ENCODE data around the gene TOMM5. TPM values are rescaled to one million over a fixed set of nuclear protein-coding genes. Genes with fewer than 3 reads are reported as not detected.

The TOMM5 gene
- total RNA-seq, 1 experiment from 2014 or later, result 161 TPM

- no peak for TF ChIP-seq REST (IDR thresholded peaks at IDR 0.05; ENCODE audit: low read depth)
Measured at GRCh38 chr9:37575921-37576721, 16.3 kb downstream of the TOMM5 start, which contains the start of gene FBXO10 (continued).

- H3K4me2 ChIP-seq (ENCODE audit: low read length), result no peak overlapping the region
- RAD21 ChIA-PET (ENCODE audit: low non-redundant PET in 1 of 2, low total read pairs in 2 of 2, uncharacterized antibody in 2 of 2, unreplicated experiment in 2 of 2), result no interaction called here
- TF ChIP-seq RAD21 (IDR thresholded peaks at IDR 0.05; ENCODE audit: low read depth), result no peak
- no peak for TF ChIP-seq ZFX (IDR thresholded peaks at IDR 0.05)
- no peak for TF ChIP-seq CTCF (IDR thresholded peaks at IDR 0.05 in 2 of 3, conservative IDR thresholded peaks at IDR 0.05 in 1 of 3; ENCODE audit: borderline replicate concordance in 1 of 3, insufficient read depth in 1 of 3, low read depth in 2 of 3, low read length in 2 of 3)
- TF ChIP-seq TCF7L2 (IDR thresholded peaks at IDR 0.05; ENCODE audit: borderline replicate concordance, extremely low read depth, insufficient read depth, insufficient read length), result no peak
- TF ChIP-seq ZNF274 (IDR thresholded peaks at IDR 0.05; ENCODE audit: low read depth, low read length), result no peak
- no peak for TF ChIP-seq CBX3 (IDR thresholded peaks at IDR 0.05; ENCODE audit: low read depth)
- TF ChIP-seq SIN3A (IDR thresholded peaks at IDR 0.05; ENCODE audit: low read depth), result no peak
- no peak for TF ChIP-seq EZH2phosphoT487 (IDR thresholded peaks at IDR 0.05; ENCODE audit: borderline replicate concordance)
- TF ChIP-seq POLR2A (IDR thresholded peaks at IDR 0.05; ENCODE audit: borderline replicate concordance, extremely low read depth, insufficient read depth, insufficient read length), result no peak
- no peak for TF ChIP-seq EGR1 (IDR thresholded peaks at IDR 0.05; ENCODE audit: low read depth)
- TF ChIP-seq FOSL1 (IDR thresholded peaks at IDR 0.05; ENCODE audit: low read depth), result no peak
- no peak for TF ChIP-seq YY1 (IDR thresholded peaks at IDR 0.05; ENCODE audit: extremely low read depth, insufficient replicate concordance, low read depth, low read length)
- no peak for TF ChIP-seq SP1 (IDR thresholded peaks at IDR 0.05; ENCODE audit: low read depth)
- TF ChIP-seq EZH2 (IDR thresholded peaks at IDR 0.05), result no peak
- no peak for TF ChIP-seq REST (IDR thresholded peaks at IDR 0.05; ENCODE audit: low read depth)
Measured at GRCh38 chr9:37575511-37575914, 16.9 kb downstream of the TOMM5 start.

More at GRCh38 chr9:37575511-37575914, 16.9 kb downstream of the TOMM5 start:
- BruUV-seq (replicated peaks), result no TSS peak
- Histone ChIP-seq H4K20me1 (ENCODE audit: insufficient read depth) (peaks cover 8% of the 10 kb centered on the region; the same call in 1 of the 2 replicates), H3K9ac (ENCODE audit: low read length) (no peak overlapping the region), H3K36me3 (ENCODE audit: control insufficient read depth in 1 of 2, insufficient read depth in 2 of 2, low read length in 2 of 2) (peaks cover 5 to 6% of the 10 kb centered on the region in 2 experiments; a peak in 2 of 4 replicates), H3K27ac (ENCODE audit: low read depth, low read length) (no peak overlapping the region), H3K4me3 (replicated peaks in 1 of 2; ENCODE audit: low read depth in 1 of 2, low read length in 2 of 2) (no peak overlapping the region), H2AFZ (ENCODE audit: low read depth, low read length, poor library complexity, severe bottlenecking) (no peak overlapping the region), H3K79me2 (ENCODE audit: insufficient read depth, low read length) (peaks cover 72% of the 10 kb centered on the region), H3K4me1 (ENCODE audit: control insufficient read depth in 1 of 2, insufficient read depth in 2 of 2, low read length in 2 of 2) (no peaks in the 10 kb centered on the region), H3K9me3 (ENCODE audit: control insufficient read depth in 1 of 2, insufficient read depth in 1 of 2, low read depth in 1 of 2, low read length in 2 of 2) (no peaks in the 10 kb centered on the region), H3K9me2 (ENCODE audit: insufficient read depth) (no peaks in the 10 kb centered on the region), H3K27me3 (ENCODE audit: insufficient read depth, low read length) (no peaks in the 10 kb centered on the region)
- CTCF ChIA-PET, result no interaction called here
- intact Hi-C loops (cut with micrococcal nuclease), result no loop called here
- POLR2A ChIA-PET, result no interaction called here
- ATAC-seq (no peak), DNase-seq (ENCODE audit: low read depth, low spot score) (no peak)
